ENCODE measurements around the gene ROR1. TPM values are rescaled to one million over a fixed set of nuclear protein-coding genes. Genes with fewer than 3 reads are reported as not detected.

ROR1 gene
- total and polyA plus RNA-seq, 2 donors (not counting 1 experiment from before 2014, with no cell fraction given) = 14.5 to 16.5 TPM

GRCh38 chr1:63802109-63802508, 28.3 kb downstream of the ROR1 start:
- no peak overlapping the region for H3K27ac ChIP-seq (ENCODE audit: insufficient read depth, low read length)
- no peaks in the 10 kb centered on the region for H3K27me3 ChIP-seq (ENCODE audit: control insufficient read depth, insufficient read depth, low read length)
- H3K36me3 ChIP-seq (ENCODE audit: control insufficient read depth, insufficient read depth, low read length) = no peaks in the 10 kb centered on the region
- H3K9me3 ChIP-seq (ENCODE audit: control insufficient read depth, insufficient read depth, low read depth, low read length) = no peaks in the 10 kb centered on the region
- H3K79me2 ChIP-seq (ENCODE audit: control insufficient read depth, insufficient read depth, low read length) = peaks cover 2% of the 10 kb centered on the region
- DNase-seq (ENCODE audit: low read depth in 2 of 2) = no peak
- H3K4me3 ChIP-seq (replicated peaks in 1 of 4; ENCODE audit: control extremely low read depth in 1 of 4, insufficient read depth in 1 of 4, low read depth in 3 of 4, low read length in 4 of 4) = no peak overlapping the region
- no peak overlapping the region for H2AFZ ChIP-seq (ENCODE audit: low read length)
- TF ChIP-seq EZH2 (IDR thresholded peaks at IDR 0.05; ENCODE audit: low read length, missing control alignments) = no peak
- TF ChIP-seq CTCF (conservative IDR thresholded peaks at IDR 0.05 in 1 of 2, IDR thresholded peaks at IDR 0.05 in 1 of 2; ENCODE audit: low read depth in 1 of 2, low read length in 2 of 2) = no peak
- no peaks in the 10 kb centered on the region for H4K20me1 ChIP-seq (ENCODE audit: control insufficient read depth, extremely low read depth, insufficient read depth, low read length)
- peaks cover 5% of the 10 kb centered on the region for H3K4me1 ChIP-seq (ENCODE audit: control insufficient read depth, extremely low read depth, insufficient read depth, low read length)
- H3K9ac ChIP-seq (ENCODE audit: insufficient read depth, low read length) = no peak overlapping the region
- H3K4me2 ChIP-seq (ENCODE audit: extremely low read depth, insufficient read depth, low read length) = no peak overlapping the region

GRCh38 chr1:63804829-63805484, 31.1 kb downstream of the ROR1 start:
- no peak overlapping the region for H2AFZ ChIP-seq (ENCODE audit: low read length)
- no peaks in the 10 kb centered on the region for H3K36me3 ChIP-seq (ENCODE audit: control insufficient read depth, insufficient read depth, low read length)
- H4K20me1 ChIP-seq (ENCODE audit: control insufficient read depth, extremely low read depth, insufficient read depth, low read length) = no peaks in the 10 kb centered on the region
- H3K4me1 ChIP-seq (ENCODE audit: control insufficient read depth, extremely low read depth, insufficient read depth, low read length) = peaks cover 3% of the 10 kb centered on the region
- no peaks in the 10 kb centered on the region for H3K9me3 ChIP-seq (ENCODE audit: control insufficient read depth, insufficient read depth, low read depth, low read length)
- no peak overlapping the region for H3K4me2 ChIP-seq (ENCODE audit: extremely low read depth, insufficient read depth, low read length)
- no peak for DNase-seq (ENCODE audit: low read depth in 2 of 2)
- no peak overlapping the region for H3K27ac ChIP-seq (ENCODE audit: insufficient read depth, low read length)
- peaks cover 2% of the 10 kb centered on the region for H3K79me2 ChIP-seq (ENCODE audit: control insufficient read depth, insufficient read depth, low read length)
- no peak overlapping the region for H3K4me3 ChIP-seq (replicated peaks in 1 of 4; ENCODE audit: control extremely low read depth in 1 of 4, insufficient read depth in 1 of 4, low read depth in 3 of 4, low read length in 4 of 4)
- H3K27me3 ChIP-seq (ENCODE audit: control insufficient read depth, insufficient read depth, low read length) = no peaks in the 10 kb centered on the region
- H3K9ac ChIP-seq (ENCODE audit: insufficient read depth, low read length) = no peak overlapping the region
- TF ChIP-seq CTCF (conservative IDR thresholded peaks at IDR 0.05 in 1 of 2, IDR thresholded peaks at IDR 0.05 in 1 of 2; ENCODE audit: low read depth in 1 of 2, low read length in 2 of 2) (no peak), EZH2 (IDR thresholded peaks at IDR 0.05; ENCODE audit: low read length, missing control alignments) (no peak)

- no peaks in the 10 kb centered on the region for H3K79me2 ChIP-seq (ENCODE audit: control insufficient read depth, insufficient read depth, low read length)
- H3K4me1 ChIP-seq (ENCODE audit: control insufficient read depth, extremely low read depth, insufficient read depth, low read length) = no peaks in the 10 kb centered on the region
- H3K27ac ChIP-seq (ENCODE audit: insufficient read depth, low read length) = no peak overlapping the region
- no peak overlapping the region for H3K4me2 ChIP-seq (ENCODE audit: extremely low read depth, insufficient read depth, low read length)
- H3K27me3 ChIP-seq (ENCODE audit: control insufficient read depth, insufficient read depth, low read length) = no peaks in the 10 kb centered on the region
- H3K36me3 ChIP-seq (ENCODE audit: control insufficient read depth, insufficient read depth, low read length) = no peaks in the 10 kb centered on the region
- H3K9ac ChIP-seq (ENCODE audit: insufficient read depth, low read length) = no peak overlapping the region
- H3K4me3 ChIP-seq (replicated peaks in 1 of 4; ENCODE audit: control extremely low read depth in 1 of 4, insufficient read depth in 1 of 4, low read depth in 3 of 4, low read length in 4 of 4) = no peak overlapping the region
- H2AFZ ChIP-seq (ENCODE audit: low read length) = no peak overlapping the region
- H3K9me3 ChIP-seq (ENCODE audit: control insufficient read depth, insufficient read depth, low read depth, low read length) = no peaks in the 10 kb centered on the region
- no peaks in the 10 kb centered on the region for H4K20me1 ChIP-seq (ENCODE audit: control insufficient read depth, extremely low read depth, insufficient read depth, low read length)
- no peak for DNase-seq (ENCODE audit: low read depth in 2 of 2)
- TF ChIP-seq CTCF (conservative IDR thresholded peaks at IDR 0.05 in 1 of 2, IDR thresholded peaks at IDR 0.05 in 1 of 2; ENCODE audit: low read depth in 1 of 2, low read length in 2 of 2) = no peak
- no peak for TF ChIP-seq EZH2 (IDR thresholded peaks at IDR 0.05; ENCODE audit: low read length, missing control alignments)
These were observed 33.2 kb downstream of the ROR1 start for GRCh38 chr1:63807046-63807445.
